ENCODE data around the gene NFE2L3. TPM values are rescaled to one million over a fixed set of nuclear protein-coding genes. Genes with fewer than 3 reads are reported as not detected.

Gene NFE2L3
- total and polyA plus RNA-seq, 2 experiments from 2014 or later = 6.5 to 10.0 TPM

DNA sequence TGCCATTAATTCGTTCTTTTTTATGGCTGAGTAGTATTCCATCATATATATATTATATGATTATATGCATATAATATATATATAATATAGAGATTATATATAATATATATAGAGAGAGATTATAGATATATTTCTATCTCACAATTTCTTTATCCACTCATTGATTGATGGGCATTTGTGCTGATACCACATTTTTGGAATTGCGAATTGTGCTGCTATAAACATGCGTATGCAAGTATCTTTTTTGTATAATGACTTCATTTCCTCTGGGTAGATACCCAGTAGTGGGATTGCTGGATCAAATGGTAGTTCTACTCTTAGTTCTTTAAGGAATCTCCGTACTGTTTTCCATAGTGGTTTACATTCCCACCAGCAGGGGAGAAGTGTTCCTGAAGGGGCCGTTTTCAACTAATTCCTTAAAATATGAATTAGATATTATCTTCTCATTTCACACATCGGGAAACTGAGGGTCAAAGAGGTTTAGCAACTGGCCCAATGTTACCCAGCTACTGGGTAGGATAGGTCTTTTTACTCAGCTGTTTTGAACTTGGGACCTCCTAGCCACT is 16.5 kb downstream of the NFE2L3 start:
- Histone ChIP-seq H2AFZ (no peak overlapping the region), H3K79me2 (no peaks in the 10 kb centered on the region), H3K4me1 (ENCODE audit: insufficient read depth) (peaks cover 4% of the 10 kb centered on the region), H3K4me2 (no peak overlapping the region), H4K20me1 (ENCODE audit: insufficient read depth, poor library complexity, severe bottlenecking) (no peaks in the 10 kb centered on the region), H3K36me3 (replicated peaks; ENCODE audit: insufficient read depth, low read depth) (no peaks in the 10 kb centered on the region), H3K4me3 (no peak overlapping the region), H3K9me2 (replicated peaks; ENCODE audit: insufficient read depth) (no peaks in the 10 kb centered on the region), H3K9me3 (ENCODE audit: low read depth) (no peaks in the 10 kb centered on the region), H3K27ac (no peak overlapping the region), H3K27me3 (no peaks in the 10 kb centered on the region)
- WGBS (ENCODE audit: low lambda C conversion rate, missing lambda C conversion rate) = 88% methylated on average over 6 of the region's 6 CpGs
- DNase-seq (ENCODE audit: low spot score) = no peak
- TF ChIP-seq EZH2phosphoT487 (IDR thresholded peaks at IDR 0.05; ENCODE audit: low read depth, severe bottlenecking, unreplicated experiment) = no peak
- no peak for TF ChIP-seq EZH2 (IDR thresholded peaks at IDR 0.05; ENCODE audit: borderline replicate concordance)
- TF ChIP-seq, protein P1, sequence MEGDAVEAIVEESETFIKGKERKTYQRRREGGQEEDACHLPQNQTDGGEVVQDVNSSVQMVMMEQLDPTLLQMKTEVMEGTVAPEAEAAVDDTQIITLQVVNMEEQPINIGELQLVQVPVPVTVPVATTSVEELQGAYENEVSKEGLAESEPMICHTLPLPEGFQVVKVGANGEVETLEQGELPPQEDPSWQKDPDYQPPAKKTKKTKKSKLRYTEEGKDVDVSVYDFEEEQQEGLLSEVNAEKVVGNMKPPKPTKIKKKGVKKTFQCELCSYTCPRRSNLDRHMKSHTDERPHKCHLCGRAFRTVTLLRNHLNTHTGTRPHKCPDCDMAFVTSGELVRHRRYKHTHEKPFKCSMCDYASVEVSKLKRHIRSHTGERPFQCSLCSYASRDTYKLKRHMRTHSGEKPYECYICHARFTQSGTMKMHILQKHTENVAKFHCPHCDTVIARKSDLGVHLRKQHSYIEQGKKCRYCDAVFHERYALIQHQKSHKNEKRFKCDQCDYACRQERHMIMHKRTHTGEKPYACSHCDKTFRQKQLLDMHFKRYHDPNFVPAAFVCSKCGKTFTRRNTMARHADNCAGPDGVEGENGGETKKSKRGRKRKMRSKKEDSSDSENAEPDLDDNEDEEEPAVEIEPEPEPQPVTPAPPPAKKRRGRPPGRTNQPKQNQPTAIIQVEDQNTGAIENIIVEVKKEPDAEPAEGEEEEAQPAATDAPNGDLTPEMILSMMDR (IDR thresholded peaks at IDR 0.05; ENCODE audit: poor library complexity) = no peak

DNA sequence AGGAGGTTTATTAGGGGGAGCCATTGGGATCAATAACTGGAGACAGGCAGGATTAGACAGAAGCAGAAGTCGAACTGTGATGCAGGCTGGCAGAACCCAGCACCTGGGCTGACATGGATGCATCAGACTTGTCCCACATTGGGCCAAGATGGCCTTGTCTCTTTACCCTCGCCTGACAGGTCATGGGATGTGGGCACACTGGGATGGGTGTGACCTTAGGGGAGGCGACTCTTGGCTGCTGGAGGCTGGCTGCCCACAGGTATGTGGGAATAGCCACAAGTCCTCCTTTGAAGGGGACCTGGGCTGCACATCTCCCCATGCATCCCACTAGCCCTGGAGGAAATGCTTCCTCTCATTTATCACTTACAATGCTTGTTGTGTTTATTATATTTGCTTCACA is 17.3 kb downstream of the NFE2L3 start:
- Histone ChIP-seq H3K79me2 (no peaks in the 10 kb centered on the region), H3K4me2 (no peak overlapping the region)

DNA sequence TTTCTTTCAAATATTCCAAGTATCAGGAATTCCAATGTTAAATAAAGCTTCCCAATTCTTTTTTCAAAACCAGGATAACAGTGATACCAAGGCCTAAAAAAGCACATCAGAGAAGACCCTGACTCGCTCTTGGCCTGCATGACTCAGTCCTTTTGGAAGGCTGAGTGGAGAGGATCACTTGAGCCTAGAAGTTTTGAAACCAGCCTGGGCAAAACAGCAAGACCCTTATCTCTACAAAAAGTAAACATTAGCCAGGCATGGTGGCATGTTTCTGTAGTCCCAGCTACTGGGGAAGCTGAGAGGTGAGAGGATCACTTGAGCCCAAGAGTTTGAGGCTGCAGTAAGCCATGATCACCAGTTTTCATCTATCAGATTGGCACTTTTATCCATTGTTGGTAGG is 18.7 kb downstream of the NFE2L3 start:
- Histone ChIP-seq H3K4me3 (no peak overlapping the region), H3K36me3 (replicated peaks; ENCODE audit: insufficient read depth, low read depth) (no peaks in the 10 kb centered on the region), H3K4me1 (ENCODE audit: insufficient read depth) (peaks cover 4% of the 10 kb centered on the region), H3K4me2 (no peak overlapping the region), H3K9me2 (replicated peaks; ENCODE audit: insufficient read depth) (no peaks in the 10 kb centered on the region), H4K20me1 (ENCODE audit: insufficient read depth, poor library complexity, severe bottlenecking) (no peaks in the 10 kb centered on the region), H3K27ac (no peak overlapping the region), H3K9me3 (ENCODE audit: low read depth) (no peaks in the 10 kb centered on the region), H3K27me3 (no peaks in the 10 kb centered on the region), H3K79me2 (no peaks in the 10 kb centered on the region), H2AFZ (no peak overlapping the region)
- WGBS (ENCODE audit: low lambda C conversion rate, missing lambda C conversion rate) = 76% methylated on average over 1 of the region's 1 CpG
- no peak for DNase-seq (ENCODE audit: low spot score)
- TF ChIP-seq EZH2 (IDR thresholded peaks at IDR 0.05; ENCODE audit: borderline replicate concordance) = no peak
- TF ChIP-seq, protein P1 (IDR thresholded peaks at IDR 0.05; ENCODE audit: poor library complexity) = no peak
- no peak for TF ChIP-seq EZH2phosphoT487 (IDR thresholded peaks at IDR 0.05; ENCODE audit: low read depth, severe bottlenecking, unreplicated experiment)

More for the DNA sequence above, 17.3 kb downstream of the NFE2L3 start:
- H3K9me3 ChIP-seq (ENCODE audit: low read depth) = no peaks in the 10 kb centered on the region
- DNase-seq (ENCODE audit: low spot score) = no peak
- WGBS (ENCODE audit: low lambda C conversion rate, missing lambda C conversion rate) = 92% methylated on average over 3 of the region's 3 CpGs
- H3K27ac ChIP-seq = no peak overlapping the region
- H3K9me2 ChIP-seq (replicated peaks; ENCODE audit: insufficient read depth) = no peaks in the 10 kb centered on the region
- no peak for TF ChIP-seq EZH2 (IDR thresholded peaks at IDR 0.05; ENCODE audit: borderline replicate concordance)
- TF ChIP-seq, protein P1 (IDR thresholded peaks at IDR 0.05; ENCODE audit: poor library complexity) = no peak
- no peak for TF ChIP-seq EZH2phosphoT487 (IDR thresholded peaks at IDR 0.05; ENCODE audit: low read depth, severe bottlenecking, unreplicated experiment)
- no peak overlapping the region for H3K4me3 ChIP-seq
- H3K4me1 ChIP-seq (ENCODE audit: insufficient read depth) = peaks cover 4% of the 10 kb centered on the region
- no peaks in the 10 kb centered on the region for H3K27me3 ChIP-seq
- H4K20me1 ChIP-seq (ENCODE audit: insufficient read depth, poor library complexity, severe bottlenecking) = no peaks in the 10 kb centered on the region
- no peaks in the 10 kb centered on the region for H3K36me3 ChIP-seq (replicated peaks; ENCODE audit: insufficient read depth, low read depth)
- H2AFZ ChIP-seq = no peak overlapping the region

All from hepatocyte (in vitro differentiated cells).